ENCODE measurements around the gene DIP2C.
"Not testable (repeated sequence)": the region's sequence is repeated elsewhere in the genome, so short reads cannot be mapped to it uniquely, and the experiment has no call there.

Gene DIP2C

GRCh38 chr10:480498-480927 is 209.0 kb downstream of the DIP2C start:
- no peak for DNase-seq (ENCODE audit: low read depth)

GRCh38 chr10:479706-480497 is 209.6 kb downstream of the DIP2C start:
- not testable (repeated sequence) for DNase-seq (ENCODE audit: low read depth)

GRCh38 chr10:478471-479245 is 210.8 kb downstream of the DIP2C start:
- no peak for DNase-seq (ENCODE audit: low read depth)

GRCh38 chr10:477620-478019 is 211.8 kb downstream of the DIP2C start:
- no peak for DNase-seq (ENCODE audit: low read depth)

- DNase-seq (ENCODE audit: low read depth), result no peak
Observed at GRCh38 chr10:476455-476780, 213.1 kb downstream of the DIP2C start.

GRCh38 chr10:475709-476454 is 213.6 kb downstream of the DIP2C start:
- no peak for DNase-seq (ENCODE audit: low read depth)

- DNase-seq (ENCODE audit: low read depth), result no peak
Observed at GRCh38 chr10:474946-475345, 214.5 kb downstream of the DIP2C start.

GRCh38 chr10:474406-474805 is 215.1 kb downstream of the DIP2C start:
- DNase-seq (ENCODE audit: low read depth), result no peak

GRCh38 chr10:472241-472910 is 217.1 kb downstream of the DIP2C start:
- no peak for DNase-seq (ENCODE audit: low read depth)

GRCh38 chr10:470339-471003 is 219.0 kb downstream of the DIP2C start:
- DNase-seq (ENCODE audit: low read depth), result peak; percentile 5

GRCh38 chr10:469947-470338 is 219.5 kb downstream of the DIP2C start:
- no peak for DNase-seq (ENCODE audit: low read depth)

GRCh38 chr10:459743-460142 is 229.7 kb downstream of the DIP2C start:
- DNase-seq (ENCODE audit: low read depth), result no peak

- DNase-seq (ENCODE audit: low read depth), result no peak
Observed at GRCh38 chr10:458421-458851, 231.0 kb downstream of the DIP2C start.

- DNase-seq (ENCODE audit: low read depth), result no peak
Observed at GRCh38 chr10:456486-456885, 233.0 kb downstream of the DIP2C start.

GRCh38 chr10:454860-455259 is 234.6 kb downstream of the DIP2C start:
- no peak for DNase-seq (ENCODE audit: low read depth)

- DNase-seq (ENCODE audit: low read depth), result no peak
Observed at GRCh38 chr10:453647-454046, 235.8 kb downstream of the DIP2C start.

- no peak for DNase-seq (ENCODE audit: low read depth)
Observed at GRCh38 chr10:452512-453426, 236.7 kb downstream of the DIP2C start.

GRCh38 chr10:451856-452255 is 237.6 kb downstream of the DIP2C start:
- DNase-seq (ENCODE audit: low read depth), result no peak

- DNase-seq (ENCODE audit: low read depth), result peak; percentile 45
Observed at GRCh38 chr10:451021-451471, 238.4 kb downstream of the DIP2C start.

GRCh38 chr10:450463-450862 is 239.0 kb downstream of the DIP2C start:
- DNase-seq (ENCODE audit: low read depth), result no peak

All from activated gamma-delta T cell treated with anti-CD3 and anti-CD28 coated beads, Interleukin-2, amount 50 U/mL, for 16 hours (primary cell).